OCI-M1 (cell line): ENCODE data around the gene RAPGEF4.
A peak's percentile ranks its signal among the peaks of the same experiment; 100 is the strongest.

ENCODE experiments used
- DNase-seq: peaks from one replicate; lab custom pipeline; 2025; lab: John Stamatoyannopoulos, UW

RAPGEF4 gene

DNA sequence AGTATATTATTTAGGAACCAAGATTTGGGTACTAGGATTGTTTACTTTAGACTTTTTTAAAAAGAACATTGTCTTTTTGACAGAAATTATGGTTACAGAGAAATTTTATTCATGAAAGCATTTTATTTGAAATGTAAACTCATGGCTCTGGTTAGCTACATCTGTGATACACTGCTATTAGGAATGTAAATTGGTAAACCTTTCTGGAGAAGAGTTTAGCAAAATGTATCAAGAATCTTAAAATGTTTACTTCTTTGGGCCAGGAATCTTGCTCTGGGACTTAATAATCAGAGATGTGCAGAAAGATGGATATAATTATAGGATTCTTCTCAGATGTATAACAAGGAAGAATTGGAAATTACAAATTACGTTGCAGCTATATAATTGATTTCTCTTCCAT is 359.7 kb downstream of the RAPGEF4 start:
- DNase-seq, result no peak

GRCh38 chr2:173099271-173099670 is 363.6 kb downstream of the RAPGEF4 start:
- no peak for DNase-seq

- DNase-seq, result no peak
Observed at GRCh38 chr2:173099804-173100203, 364.2 kb downstream of the RAPGEF4 start.

GRCh38 chr2:173101687-173102086 is 366.0 kb downstream of the RAPGEF4 start:
- DNase-seq, result peak; percentile 10
